Adrenal gland (tissue), 5 donors: ENCODE results near the gene SEC22C.

Experiments used
- POLR2A ChIP-seq, 2 donors: fragments of 450-650 bp; IDR thresholded peaks; one replicate each; pipeline ENCODE4 v1.6.1; 2017; ENCODE audit warnings: antibody characterized with exemption in 2 of 2, mild to moderate bottlenecking in 2 of 2, moderate library complexity in 1 of 2
- TF ChIP-seq, protein P1 (sequence below), 6 experiments: fragments of 450-650 bp in 4 of 6; fragments of 200-600 bp in 2 of 6; sonication (generic) in 1 of 6; IDR thresholded peaks; 1 replicate in 5 of 6; 2 replicates in 1 of 6; pipeline versions ENCODE4 v1.5.1 to v1.8.0; 2016 to 2021; ENCODE audit warnings: antibody characterized with exemption in 6 of 6, mild to moderate bottlenecking in 2 of 6, moderate library complexity in 1 of 6
- donor health status: DM: no; HTN: no; CAD: no.

DNA sequence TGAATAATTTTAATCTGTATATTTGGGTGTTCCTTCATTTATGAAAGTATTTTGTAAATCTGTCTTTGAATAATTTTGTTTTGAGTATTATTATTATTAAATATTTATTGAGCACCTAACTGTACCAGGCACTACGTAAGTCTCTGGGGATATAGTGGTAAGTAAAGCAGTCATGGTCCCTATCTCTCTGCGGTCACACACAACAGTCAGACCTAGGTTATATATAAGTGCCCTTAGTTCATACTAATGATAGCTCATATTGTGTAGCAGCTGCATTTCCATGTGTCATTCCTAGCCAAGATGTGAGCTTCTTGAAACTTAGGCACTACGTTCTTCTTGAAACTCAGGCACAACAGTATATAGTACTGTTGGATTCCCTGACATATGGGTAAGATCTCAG is 31.2 kb upstream of the SEC22C start:
- TF ChIP-seq, protein P1, sequence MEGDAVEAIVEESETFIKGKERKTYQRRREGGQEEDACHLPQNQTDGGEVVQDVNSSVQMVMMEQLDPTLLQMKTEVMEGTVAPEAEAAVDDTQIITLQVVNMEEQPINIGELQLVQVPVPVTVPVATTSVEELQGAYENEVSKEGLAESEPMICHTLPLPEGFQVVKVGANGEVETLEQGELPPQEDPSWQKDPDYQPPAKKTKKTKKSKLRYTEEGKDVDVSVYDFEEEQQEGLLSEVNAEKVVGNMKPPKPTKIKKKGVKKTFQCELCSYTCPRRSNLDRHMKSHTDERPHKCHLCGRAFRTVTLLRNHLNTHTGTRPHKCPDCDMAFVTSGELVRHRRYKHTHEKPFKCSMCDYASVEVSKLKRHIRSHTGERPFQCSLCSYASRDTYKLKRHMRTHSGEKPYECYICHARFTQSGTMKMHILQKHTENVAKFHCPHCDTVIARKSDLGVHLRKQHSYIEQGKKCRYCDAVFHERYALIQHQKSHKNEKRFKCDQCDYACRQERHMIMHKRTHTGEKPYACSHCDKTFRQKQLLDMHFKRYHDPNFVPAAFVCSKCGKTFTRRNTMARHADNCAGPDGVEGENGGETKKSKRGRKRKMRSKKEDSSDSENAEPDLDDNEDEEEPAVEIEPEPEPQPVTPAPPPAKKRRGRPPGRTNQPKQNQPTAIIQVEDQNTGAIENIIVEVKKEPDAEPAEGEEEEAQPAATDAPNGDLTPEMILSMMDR (IDR thresholded peaks at IDR 0.05), result no peak
- TF ChIP-seq POLR2A (IDR thresholded peaks at IDR 0.05), result no peak
